Lower leg skin (tissue), 4 donors: ENCODE measurements around the gene PAK1IP1. TPM values are rescaled to one million over a fixed set of nuclear protein-coding genes. Genes with fewer than 3 reads are reported as not detected.

ENCODE experiments used
- DNase-seq, 2 donors: peaks; one replicate each; pipeline ENCODE4 v3.0.0-alpha.2; 2019; ENCODE audit warnings: low spot score in 2 of 2
- H3K4me3 ChIP-seq: fragments of 200-600 bp; sonication (generic); 2 replicates; pipeline ENCODE4 v1.5.1; 2017; ENCODE audit warnings: mild to moderate bottlenecking, low read depth; ENCODE audit not compliant: poor library complexity, severe bottlenecking
- POLR2A ChIP-seq, 2 donors: fragments of 450-650 bp; IDR thresholded peaks; one replicate each; pipeline ENCODE4 v1.6.1; 2016 to 2017; ENCODE audit warnings: antibody characterized with exemption in 2 of 2, mild to moderate bottlenecking in 1 of 2, moderate library complexity in 1 of 2
- WGBS, 2 donors: methylation state at CpG; one replicate each; pipeline ENCODE4 v1.1.5; 2018; 5-methylcytosine and 5-hydroxymethylcytosine counted together
- intact Hi-C: fragments of 100-400 bp; cut with DNase I; formaldehyde crosslinking; loops from one replicate; pipeline ENCODE4 v1.15.0; 2023; ENCODE audit warnings: low total_unique reads
- total RNA-seq, 4 donors: library from RNA; depleted of rRNA; stranded (reverse); fragments of >200 nt; gene quantifications; one replicate each; pipeline ENCODE4 v1.1.0, GENCODE V29; 2016
- TF ChIP-seq, protein P1 (sequence below), 3 donors: fragments of 450-650 bp; IDR thresholded peaks; one replicate each; pipeline ENCODE4 v1.5.1; 2016; ENCODE audit warnings: antibody characterized with exemption in 3 of 3, mild to moderate bottlenecking in 3 of 3, moderate library complexity in 2 of 3

Gene PAK1IP1
- total RNA-seq, 4 donors from 2014 or later = 5.5 to 13.2 (median 8.0) TPM

DNA sequence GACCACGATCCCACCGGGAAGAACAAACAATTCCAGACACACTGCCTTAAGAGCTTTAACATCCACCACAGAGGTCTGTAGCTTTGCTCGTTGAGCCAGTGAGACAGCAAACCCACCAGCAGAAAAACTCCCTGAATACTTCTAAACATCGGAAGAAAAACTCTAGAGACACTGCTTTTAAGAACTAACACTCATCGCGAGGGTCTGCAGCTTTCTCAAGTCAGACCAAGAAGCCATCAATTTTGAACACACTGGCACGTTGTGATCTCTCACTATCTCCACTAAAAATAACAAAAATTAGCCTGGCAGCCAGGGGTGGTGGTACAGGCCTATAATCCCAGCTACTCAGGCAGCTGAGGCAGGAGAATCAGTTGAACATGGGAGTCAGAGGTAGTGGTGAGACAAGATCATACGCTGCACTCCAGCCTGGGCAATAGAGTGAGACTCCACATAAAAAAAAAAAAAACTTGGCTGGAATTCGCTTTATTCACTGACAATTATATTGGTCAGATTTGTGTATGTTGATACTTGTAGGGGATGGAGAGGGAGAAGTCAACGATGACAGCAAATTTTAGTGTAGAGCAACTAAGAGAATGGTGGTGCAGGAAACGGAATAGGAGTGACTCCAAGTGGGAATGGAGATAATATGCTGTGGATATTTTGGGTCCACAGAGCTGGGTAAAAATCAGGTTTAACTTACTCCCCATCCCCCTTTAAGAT, 27.2 kb downstream of the PAK1IP1 start:
- intact Hi-C loops = no loop called here
- 75% methylated on average over 11 of the region's 11 CpGs for WGBS, 2 donors

DNA sequence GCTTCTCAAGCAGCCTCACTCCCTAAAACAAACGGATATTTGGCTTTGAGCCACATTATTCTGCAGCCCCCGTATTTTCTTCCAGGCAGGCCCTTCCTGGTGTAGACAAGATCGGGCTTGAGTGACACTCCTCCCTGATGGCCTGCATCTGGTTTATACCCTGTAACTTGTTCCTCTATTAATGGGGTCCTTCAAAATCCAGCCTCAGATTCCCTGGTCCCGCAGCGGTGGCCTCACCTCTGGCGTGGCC, 27.7 kb downstream of the PAK1IP1 start:
- TF ChIP-seq, protein P1, sequence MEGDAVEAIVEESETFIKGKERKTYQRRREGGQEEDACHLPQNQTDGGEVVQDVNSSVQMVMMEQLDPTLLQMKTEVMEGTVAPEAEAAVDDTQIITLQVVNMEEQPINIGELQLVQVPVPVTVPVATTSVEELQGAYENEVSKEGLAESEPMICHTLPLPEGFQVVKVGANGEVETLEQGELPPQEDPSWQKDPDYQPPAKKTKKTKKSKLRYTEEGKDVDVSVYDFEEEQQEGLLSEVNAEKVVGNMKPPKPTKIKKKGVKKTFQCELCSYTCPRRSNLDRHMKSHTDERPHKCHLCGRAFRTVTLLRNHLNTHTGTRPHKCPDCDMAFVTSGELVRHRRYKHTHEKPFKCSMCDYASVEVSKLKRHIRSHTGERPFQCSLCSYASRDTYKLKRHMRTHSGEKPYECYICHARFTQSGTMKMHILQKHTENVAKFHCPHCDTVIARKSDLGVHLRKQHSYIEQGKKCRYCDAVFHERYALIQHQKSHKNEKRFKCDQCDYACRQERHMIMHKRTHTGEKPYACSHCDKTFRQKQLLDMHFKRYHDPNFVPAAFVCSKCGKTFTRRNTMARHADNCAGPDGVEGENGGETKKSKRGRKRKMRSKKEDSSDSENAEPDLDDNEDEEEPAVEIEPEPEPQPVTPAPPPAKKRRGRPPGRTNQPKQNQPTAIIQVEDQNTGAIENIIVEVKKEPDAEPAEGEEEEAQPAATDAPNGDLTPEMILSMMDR (IDR thresholded peaks at IDR 0.05) = no peak
- no peak for TF ChIP-seq POLR2A (IDR thresholded peaks at IDR 0.05)
- DNase-seq = no peak
- intact Hi-C loops = no loop called here
- H3K4me3 ChIP-seq = peak overlapping the region; percentile 21
- 0% methylated on average over 5 to 6 of the region's 6 CpGs for WGBS, 2 donors

More for the DNA sequence above, 27.2 kb downstream of the PAK1IP1 start:
- H3K4me3 ChIP-seq = peak overlapping the region; percentile 21
- TF ChIP-seq, protein P1 (IDR thresholded peaks at IDR 0.05) = no peak
- TF ChIP-seq POLR2A (IDR thresholded peaks at IDR 0.05) = no peak
- no peak for DNase-seq

DNA sequence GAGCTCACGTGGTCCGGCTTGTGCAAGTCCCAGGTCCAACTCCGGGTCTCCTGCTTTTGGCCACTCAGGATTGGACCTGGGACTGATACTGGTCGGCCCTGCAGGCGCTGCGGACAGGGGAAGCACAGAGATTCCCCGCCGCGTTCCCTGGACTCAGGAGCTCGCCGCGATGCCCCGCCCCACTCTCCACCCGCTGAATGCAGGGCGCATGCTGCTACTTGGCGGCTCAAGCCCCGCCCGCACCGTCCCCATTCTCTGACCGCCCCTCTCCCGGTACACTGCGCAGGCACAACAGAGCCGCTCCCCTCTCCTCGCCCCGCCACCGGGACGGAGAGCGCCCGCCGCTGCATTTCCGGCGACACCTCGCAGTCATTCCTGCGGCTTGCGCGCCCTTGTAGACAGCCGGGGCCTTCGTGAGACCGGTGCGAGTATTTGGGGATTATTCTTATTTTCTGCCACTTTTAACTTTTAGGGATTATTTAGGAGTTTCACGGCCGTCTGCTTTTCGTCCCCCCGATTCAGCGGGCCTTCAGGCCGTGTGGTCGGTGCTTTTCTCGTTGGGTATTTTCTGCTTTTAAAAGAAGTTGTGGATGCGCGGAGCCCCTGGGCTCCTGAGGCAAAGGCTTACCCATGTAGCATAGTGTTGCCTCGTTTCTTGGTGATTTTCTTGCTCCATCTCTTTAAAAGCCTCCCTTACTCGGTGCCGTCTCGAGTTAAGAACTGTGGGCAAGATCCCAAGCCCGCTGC, 28.2 kb downstream of the PAK1IP1 start, which contains the start of gene TMEM14C:
TMEM14C (plus strand) TSS at position 251 of the 747 bp plus-strand sequence. CDS start 1,544 bp downstream, outside the sequence.
- 0% methylated on average over 50 to 52 of the region's 55 CpGs for WGBS, 2 donors
- intact Hi-C loops = no loop called here
- peak; percentile 98 to 100 for DNase-seq
- TF ChIP-seq POLR2A (IDR thresholded peaks at IDR 0.05) = no peak
- TF ChIP-seq, protein P1 (IDR thresholded peaks at IDR 0.05) = no peak
- peak within 1 kb of the TSS; percentile 71 for H3K4me3 ChIP-seq

DNA sequence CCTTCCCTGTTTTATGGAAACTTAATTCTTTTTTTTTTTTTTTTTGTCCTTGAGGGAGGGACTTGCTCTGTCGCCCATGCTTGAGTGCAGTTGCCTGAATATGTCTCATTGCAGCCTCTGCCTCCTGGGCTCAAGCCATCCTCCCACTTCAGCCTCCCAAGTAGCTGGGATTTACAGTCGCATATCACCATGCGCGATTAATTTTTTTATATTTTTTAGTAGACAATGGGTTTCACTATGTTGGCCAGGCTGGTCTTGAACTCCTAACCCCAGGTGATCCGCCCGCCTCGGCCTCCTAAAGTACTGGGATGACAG, 28.8 kb downstream of the PAK1IP1 start:
- intact Hi-C loops = no loop called here
- WGBS, 2 donors = 16 to 25% methylated on average over 7 of the region's 7 CpGs

DNA sequence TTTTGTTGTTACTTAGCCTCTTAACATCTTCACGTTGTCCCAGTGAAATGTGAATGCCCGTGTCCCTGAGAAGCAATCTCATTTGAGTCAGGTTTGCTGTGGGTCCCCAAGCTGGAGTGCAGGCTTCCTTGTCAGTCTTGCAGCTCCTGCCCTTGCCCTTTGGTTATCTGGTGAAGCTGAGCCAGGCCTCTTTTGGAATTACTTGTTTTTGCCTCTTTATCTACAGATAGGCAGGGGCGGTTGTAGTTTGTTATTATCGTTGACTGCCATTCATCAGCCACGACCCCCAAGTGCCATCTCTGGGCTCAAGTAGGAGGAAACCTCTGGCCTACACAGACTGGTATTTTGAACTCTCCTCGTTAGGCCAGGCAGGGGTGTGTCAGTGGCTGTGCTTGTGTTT, 30.3 kb downstream of the PAK1IP1 start:
- peak in 1 of 2 donors; percentile 20 for DNase-seq
- H3K4me3 ChIP-seq = no peak overlapping the region
- intact Hi-C loops = no loop called here
- 83 to 90% methylated on average over 6 of the region's 6 CpGs for WGBS, 2 donors
- TF ChIP-seq, protein P1 (IDR thresholded peaks at IDR 0.05) = no peak
- no peak for TF ChIP-seq POLR2A (IDR thresholded peaks at IDR 0.05)

More for the DNA sequence above, 28.8 kb downstream of the PAK1IP1 start:
- peak overlapping the region; percentile 71 for H3K4me3 ChIP-seq
- DNase-seq = peak in 1 of 2 donors; percentile 64
- TF ChIP-seq POLR2A (IDR thresholded peaks at IDR 0.05) = no peak
- TF ChIP-seq, protein P1 (IDR thresholded peaks at IDR 0.05) = no peak
